ENCODE results near the gene TP53I13.
A peak's percentile ranks its signal among the peaks of the same experiment; 100 is the strongest.

Gene TP53I13

DNA sequence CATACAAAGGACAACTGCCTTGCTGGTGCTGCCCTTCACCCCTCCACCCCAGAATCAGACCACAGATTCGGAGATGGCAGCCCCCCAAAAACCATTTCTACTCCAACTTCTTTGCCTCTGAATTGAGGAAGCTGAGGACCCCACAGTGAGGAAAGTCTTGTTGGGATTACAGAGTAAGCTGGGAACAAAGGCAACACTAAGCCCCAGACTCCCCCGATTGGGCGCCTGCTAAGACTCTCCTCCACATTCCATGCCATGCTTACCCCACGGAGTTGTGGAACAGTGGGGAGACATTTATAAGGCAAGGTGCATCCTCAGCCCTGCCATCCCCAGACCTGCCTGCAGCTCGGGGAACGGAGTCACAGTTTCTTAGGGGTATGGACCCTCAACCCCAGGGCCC, 19.1 kb downstream of the TP53I13 start:
- Histone ChIP-seq H3K36me3 (ENCODE audit: control insufficient read depth in 2 of 2, insufficient read depth in 1 of 2, low read length in 2 of 2) (peaks cover 0 to 28% of the 10 kb centered on the region in 2 experiments; a peak in 1 of 3 replicates), H3K27ac (ENCODE audit: extremely low read depth, low read depth, low read length) (no peak overlapping the region), H3K9me3 (ENCODE audit: control insufficient read depth, insufficient read depth, low read depth, low read length) (no peaks in the 10 kb centered on the region), H3K4me1 (ENCODE audit: control insufficient read depth, insufficient read depth, low read length) (peaks cover 21% of the 10 kb centered on the region), H3K4me3 (ENCODE audit: low read depth, low read length) (peak overlapping the region; percentile 86)
- TF ChIP-seq ZNF785 (tag by site-specific recombination; IDR thresholded peaks at IDR 0.05) (no peak), ZNF2 (tag by site-specific recombination; IDR thresholded peaks at IDR 0.05) (no peak), ZIC2 (tag by site-specific recombination; IDR thresholded peaks at IDR 0.05) (no peak), ZNF623 (tag by site-specific recombination; IDR thresholded peaks at IDR 0.05) (no peak), ZBTB21 (tag by site-specific recombination; IDR thresholded peaks at IDR 0.05) (no peak), ZNF350 (tag by site-specific recombination; IDR thresholded peaks at IDR 0.05) (no peak), ZNF791 (tag by site-specific recombination; IDR thresholded peaks at IDR 0.05) (no peak), ZNF610 (tag by site-specific recombination; IDR thresholded peaks at IDR 0.05; ENCODE audit: borderline replicate concordance) (no peak), ZNF114 (tag by site-specific recombination; IDR thresholded peaks at IDR 0.05) (no peak)
- TF ChIP-seq, protein P1, sequence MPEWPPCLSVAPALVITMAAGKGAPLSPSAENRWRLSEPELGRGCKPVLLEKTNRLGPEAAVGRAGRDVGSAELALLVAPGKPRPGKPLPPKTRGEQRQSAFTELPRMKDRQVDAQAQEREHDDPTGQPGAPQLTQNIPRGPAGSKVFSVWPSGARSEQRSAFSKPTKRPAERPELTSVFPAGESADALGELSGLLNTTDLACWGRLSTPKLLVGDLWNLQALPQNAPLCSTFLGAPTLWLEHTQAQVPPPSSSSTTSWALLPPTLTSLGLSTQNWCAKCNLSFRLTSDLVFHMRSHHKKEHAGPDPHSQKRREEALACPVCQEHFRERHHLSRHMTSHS (tag by site-specific recombination; IDR thresholded peaks at IDR 0.05): no peak
- TF ChIP-seq, protein P2, sequence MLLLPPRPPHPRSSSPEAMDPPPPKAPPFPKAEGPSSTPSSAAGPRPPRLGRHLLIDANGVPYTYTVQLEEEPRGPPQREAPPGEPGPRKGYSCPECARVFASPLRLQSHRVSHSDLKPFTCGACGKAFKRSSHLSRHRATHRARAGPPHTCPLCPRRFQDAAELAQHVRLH (tag by site-specific recombination; IDR thresholded peaks at IDR 0.05): no peak
- CTCF ChIA-PET: interaction anchor here (0.6 to 1.8 kb wide), 5 partner anchors 16 to 440 kb away, joined by 4 to 7 read pairs (median 5); partner anchors contain the start of gene CORO6
- POLR2A ChIA-PET: interaction anchor here (0.6 to 1.8 kb wide), 6 partner anchors 19 to 457 kb away, joined by 3 to 8 read pairs (median 4); partner anchors contain the start of genes NUFIP2 and TP53I13

DNA sequence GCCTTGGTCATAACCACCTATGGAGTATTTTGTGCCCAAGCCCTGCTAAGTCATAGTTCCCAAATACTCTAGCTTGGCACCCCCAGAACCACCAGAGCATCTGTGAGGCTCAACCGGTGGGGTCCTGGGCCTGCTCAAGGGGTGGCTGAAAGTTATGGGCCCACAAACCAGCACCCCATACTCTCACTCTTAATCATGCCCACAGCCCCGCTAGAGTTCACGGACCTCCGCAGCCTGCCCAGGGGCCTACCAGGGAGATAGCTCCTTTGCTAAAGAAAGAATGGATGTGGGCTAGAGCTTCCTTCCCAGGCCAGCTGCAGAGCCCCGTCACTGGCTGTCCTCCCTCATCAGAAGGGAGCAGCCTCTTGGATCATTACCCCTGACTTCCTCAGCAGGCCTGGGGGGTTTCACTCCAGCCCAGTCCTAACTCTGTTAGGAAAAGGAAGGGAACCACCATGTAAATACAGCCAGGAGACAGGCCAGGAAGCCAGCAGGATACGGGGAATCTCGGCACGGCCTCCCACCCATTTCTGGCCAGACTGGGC, 19.6 kb downstream of the TP53I13 start:
- H3K4me3 ChIP-seq (ENCODE audit: low read depth, low read length): peak overlapping the region; percentile 86
- ChIA-PET POLR2A (interaction anchor here (0.7 to 1.8 kb wide), 6 partner anchors 12 to 294 kb away, joined by 3 to 8 read pairs (median 4); partner anchors contain the start of genes NUFIP2 and TP53I13), CTCF (interaction anchor here (0.6 to 1.8 kb wide), 7 partner anchors 8 to 439 kb away, joined by 3 to 7 read pairs (median 4); partner anchors contain the start of gene CORO6)
- H3K9me3 ChIP-seq (ENCODE audit: control insufficient read depth, insufficient read depth, low read depth, low read length): no peaks in the 10 kb centered on the region
- TF ChIP-seq ZFP37 (tag by site-specific recombination; IDR thresholded peaks at IDR 0.05): no peak
- no peak for TF ChIP-seq ZSCAN16 (tag by site-specific recombination; IDR thresholded peaks at IDR 0.05)
- peak; percentile 36; the same call in 1 of the 2 replicates for TF ChIP-seq ZNF10 (tag by site-specific recombination; IDR thresholded peaks at IDR 0.05)
- H3K27ac ChIP-seq (ENCODE audit: extremely low read depth, low read depth, low read length): peak overlapping the region; percentile 55
- H3K4me1 ChIP-seq (ENCODE audit: control insufficient read depth, insufficient read depth, low read length): peaks cover 23% of the 10 kb centered on the region
- peaks cover 0 to 23% of the 10 kb centered on the region in 2 experiments; a peak in 1 of 3 replicates for H3K36me3 ChIP-seq (ENCODE audit: control insufficient read depth in 2 of 2, insufficient read depth in 1 of 2, low read length in 2 of 2)

DNA sequence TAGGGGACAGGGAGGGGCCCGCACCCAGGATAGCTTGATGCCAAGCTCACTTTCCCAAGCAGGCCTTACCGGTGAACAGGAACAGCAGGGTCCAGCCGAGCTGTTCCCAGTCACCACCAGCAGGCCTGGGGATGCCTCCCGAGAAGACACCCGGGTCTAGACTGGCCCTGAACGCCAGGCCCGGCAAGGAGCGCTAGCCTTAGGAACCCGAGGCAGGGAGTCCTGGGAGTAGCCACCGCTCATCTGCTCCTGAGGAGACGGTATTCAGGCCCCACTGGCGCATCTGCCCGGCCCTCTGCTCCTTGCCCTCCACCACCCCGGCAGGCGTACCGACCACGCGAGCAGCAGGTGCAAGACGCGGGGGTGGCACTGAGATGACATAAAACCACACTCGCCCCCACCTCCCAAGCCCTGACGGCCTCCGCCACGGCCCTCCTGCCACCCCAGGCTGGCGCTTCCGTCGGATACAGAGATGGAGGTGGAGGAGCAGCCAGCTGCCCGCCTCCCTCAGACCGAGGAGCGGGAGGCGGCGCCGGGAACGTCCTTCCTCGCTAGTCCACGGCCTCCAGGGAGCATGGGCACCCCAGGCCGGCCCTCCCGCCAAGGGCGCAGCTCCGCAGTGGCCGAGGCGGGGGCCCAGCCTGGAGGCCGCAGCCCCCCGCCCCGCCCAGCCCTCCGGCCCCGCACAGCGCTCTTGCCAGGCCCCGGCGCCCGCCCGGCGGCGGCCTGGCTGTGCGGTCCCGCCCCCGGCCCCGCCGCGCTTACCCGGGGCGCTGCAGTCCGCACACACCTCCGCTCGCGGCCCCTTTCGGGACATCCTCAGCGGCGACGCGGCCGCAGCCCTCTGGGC, 20.3 kb downstream of the TP53I13 start:
- Histone ChIP-seq H3K4me3 (ENCODE audit: low read depth, low read length) (peak overlapping the region; percentile 86), H3K9me3 (ENCODE audit: control insufficient read depth, insufficient read depth, low read depth, low read length) (no peaks in the 10 kb centered on the region), H3K36me3 (ENCODE audit: control insufficient read depth in 2 of 2, insufficient read depth in 1 of 2, low read length in 2 of 2) (peaks cover 0 to 16% of the 10 kb centered on the region in 2 experiments; a peak in 1 of 3 replicates), H3K4me1 (ENCODE audit: control insufficient read depth, insufficient read depth, low read length) (peaks cover 23% of the 10 kb centered on the region), H3K27ac (ENCODE audit: extremely low read depth, low read depth, low read length) (peak overlapping the region; percentile 55)
- CTCF ChIA-PET: interaction anchor here (0.6 to 1.8 kb wide), 6 partner anchors 8 to 439 kb away, joined by 3 to 7 read pairs (median 4); partner anchors contain the start of gene CORO6
- POLR2A ChIA-PET: interaction anchor here (0.7 to 1.8 kb wide), 6 partner anchors 12 to 295 kb away, joined by 3 to 8 read pairs (median 4); partner anchors contain the start of genes NUFIP2 and TP53I13
- TF ChIP-seq ZNF837 (tag by site-specific recombination; IDR thresholded peaks at IDR 0.05) (no peak), ZNF157 (tag by site-specific recombination; IDR thresholded peaks at IDR 0.05) (no peak), GLI2 (tag by site-specific recombination; IDR thresholded peaks at IDR 0.05; ENCODE audit: borderline replicate concordance, low read depth) (no peak), KLF7 (tag by site-specific recombination; IDR thresholded peaks at IDR 0.05; ENCODE audit: borderline replicate concordance) (no peak), ZNF660 (tag by site-specific recombination; IDR thresholded peaks at IDR 0.05) (no peak), ZNF114 (tag by site-specific recombination; IDR thresholded peaks at IDR 0.05) (no peak), ZFHX2 (tag by site-specific recombination; conservative IDR thresholded peaks at IDR 0.05) (peak; percentile 97), ZNF785 (tag by site-specific recombination; IDR thresholded peaks at IDR 0.05) (no peak), ZNF544 (tag by site-specific recombination; IDR thresholded peaks at IDR 0.05) (no peak), ZNF366 (tag by site-specific recombination; conservative IDR thresholded peaks at IDR 0.05) (no peak), ZNF791 (tag by site-specific recombination; IDR thresholded peaks at IDR 0.05) (no peak)
- TF ChIP-seq, protein P3, sequence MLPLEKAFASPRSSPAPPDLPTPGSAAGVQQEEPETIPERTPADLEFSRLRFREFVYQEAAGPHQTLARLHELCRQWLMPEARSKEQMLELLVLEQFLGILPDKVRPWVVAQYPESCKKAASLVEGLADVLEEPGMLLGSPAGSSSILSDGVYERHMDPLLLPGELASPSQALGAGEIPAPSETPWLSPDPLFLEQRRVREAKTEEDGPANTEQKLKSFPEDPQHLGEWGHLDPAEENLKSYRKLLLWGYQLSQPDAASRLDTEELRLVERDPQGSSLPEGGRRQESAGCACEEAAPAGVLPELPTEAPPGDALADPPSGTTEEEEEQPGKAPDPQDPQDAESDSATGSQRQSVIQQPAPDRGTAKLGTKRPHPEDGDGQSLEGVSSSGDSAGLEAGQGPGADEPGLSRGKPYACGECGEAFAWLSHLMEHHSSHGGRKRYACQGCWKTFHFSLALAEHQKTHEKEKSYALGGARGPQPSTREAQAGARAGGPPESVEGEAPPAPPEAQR (tag by site-specific recombination; IDR thresholded peaks at IDR 0.05): no peak
- TF ChIP-seq, protein P4, sequence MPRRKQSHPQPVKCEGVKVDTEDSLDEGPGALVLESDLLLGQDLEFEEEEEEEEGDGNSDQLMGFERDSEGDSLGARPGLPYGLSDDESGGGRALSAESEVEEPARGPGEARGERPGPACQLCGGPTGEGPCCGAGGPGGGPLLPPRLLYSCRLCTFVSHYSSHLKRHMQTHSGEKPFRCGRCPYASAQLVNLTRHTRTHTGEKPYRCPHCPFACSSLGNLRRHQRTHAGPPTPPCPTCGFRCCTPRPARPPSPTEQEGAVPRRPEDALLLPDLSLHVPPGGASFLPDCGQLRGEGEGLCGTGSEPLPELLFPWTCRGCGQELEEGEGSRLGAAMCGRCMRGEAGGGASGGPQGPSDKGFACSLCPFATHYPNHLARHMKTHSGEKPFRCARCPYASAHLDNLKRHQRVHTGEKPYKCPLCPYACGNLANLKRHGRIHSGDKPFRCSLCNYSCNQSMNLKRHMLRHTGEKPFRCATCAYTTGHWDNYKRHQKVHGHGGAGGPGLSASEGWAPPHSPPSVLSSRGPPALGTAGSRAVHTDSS (tag by site-specific recombination; IDR thresholded peaks at IDR 0.05): no peak

Data from HEK293 (cell line).